ENCODE data around the gene TACR2. TPM values are rescaled to one million over a fixed set of nuclear protein-coding genes. Genes with fewer than 3 reads are reported as not detected.

Gene TACR2
- total RNA-seq, result not detected in 2 replicates
- polyA plus RNA-seq, result 0.26 and 0.53 TPM in 2 replicates

- Histone ChIP-seq H3K4me1 (ENCODE audit: low read depth) (peaks cover 3% of the 10 kb centered on the region), H3K4me3 (no peak within 1 kb of the TSS), H3K9me3 (ENCODE audit: low read depth) (no peaks in the 10 kb centered on the region), H3K27ac (no peak within 1 kb of the TSS), H3K27me3 (no peaks in the 10 kb centered on the region), H3K36me3 (no peaks in the 10 kb centered on the region)
- no peak for DNase-seq (ENCODE audit: low read depth in 1 of 2, low spot score in 1 of 2)
- TF ChIP-seq, protein P1, sequence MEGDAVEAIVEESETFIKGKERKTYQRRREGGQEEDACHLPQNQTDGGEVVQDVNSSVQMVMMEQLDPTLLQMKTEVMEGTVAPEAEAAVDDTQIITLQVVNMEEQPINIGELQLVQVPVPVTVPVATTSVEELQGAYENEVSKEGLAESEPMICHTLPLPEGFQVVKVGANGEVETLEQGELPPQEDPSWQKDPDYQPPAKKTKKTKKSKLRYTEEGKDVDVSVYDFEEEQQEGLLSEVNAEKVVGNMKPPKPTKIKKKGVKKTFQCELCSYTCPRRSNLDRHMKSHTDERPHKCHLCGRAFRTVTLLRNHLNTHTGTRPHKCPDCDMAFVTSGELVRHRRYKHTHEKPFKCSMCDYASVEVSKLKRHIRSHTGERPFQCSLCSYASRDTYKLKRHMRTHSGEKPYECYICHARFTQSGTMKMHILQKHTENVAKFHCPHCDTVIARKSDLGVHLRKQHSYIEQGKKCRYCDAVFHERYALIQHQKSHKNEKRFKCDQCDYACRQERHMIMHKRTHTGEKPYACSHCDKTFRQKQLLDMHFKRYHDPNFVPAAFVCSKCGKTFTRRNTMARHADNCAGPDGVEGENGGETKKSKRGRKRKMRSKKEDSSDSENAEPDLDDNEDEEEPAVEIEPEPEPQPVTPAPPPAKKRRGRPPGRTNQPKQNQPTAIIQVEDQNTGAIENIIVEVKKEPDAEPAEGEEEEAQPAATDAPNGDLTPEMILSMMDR (IDR thresholded peaks at IDR 0.05; ENCODE audit: low read depth, low read length), result no peak
Observed at GRCh38 chr10:69416695-69417094, at the start of gene TACR2. Gene TACR2, minus strand, starts transcription at chr10:69416918. Its CDS starts 595 bp downstream, at chr10:69416323.

DNA sequence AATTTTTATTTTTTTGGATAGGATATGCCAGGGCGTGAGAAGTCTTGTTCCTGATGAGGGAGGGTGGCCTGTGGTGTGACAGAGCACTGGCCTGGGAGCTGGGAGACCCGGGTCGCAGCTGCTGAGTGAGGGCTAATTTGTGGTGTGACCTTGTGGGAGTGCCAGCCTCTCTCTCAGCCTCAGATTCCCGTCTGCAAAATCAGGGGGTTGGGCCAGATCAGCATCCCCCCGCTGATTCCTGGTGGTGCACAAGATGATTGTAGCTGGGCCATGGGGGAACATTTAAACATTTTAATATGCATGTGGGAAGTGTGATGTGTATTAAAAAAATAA is 49.4 kb upstream of the TACR2 start:
- no peak for DNase-seq (ENCODE audit: low read depth in 1 of 2, low spot score in 1 of 2)
- Histone ChIP-seq H3K4me1 (ENCODE audit: low read depth) (peaks cover 72% of the 10 kb centered on the region), H3K27me3 (no peaks in the 10 kb centered on the region), H3K36me3 (no peaks in the 10 kb centered on the region), H3K27ac (peak overlapping the region; percentile 68), H3K9me3 (ENCODE audit: low read depth) (no peaks in the 10 kb centered on the region), H3K4me3 (no peak overlapping the region)
- TF ChIP-seq, protein P1 (IDR thresholded peaks at IDR 0.05; ENCODE audit: low read depth, low read length), result no peak

DNA sequence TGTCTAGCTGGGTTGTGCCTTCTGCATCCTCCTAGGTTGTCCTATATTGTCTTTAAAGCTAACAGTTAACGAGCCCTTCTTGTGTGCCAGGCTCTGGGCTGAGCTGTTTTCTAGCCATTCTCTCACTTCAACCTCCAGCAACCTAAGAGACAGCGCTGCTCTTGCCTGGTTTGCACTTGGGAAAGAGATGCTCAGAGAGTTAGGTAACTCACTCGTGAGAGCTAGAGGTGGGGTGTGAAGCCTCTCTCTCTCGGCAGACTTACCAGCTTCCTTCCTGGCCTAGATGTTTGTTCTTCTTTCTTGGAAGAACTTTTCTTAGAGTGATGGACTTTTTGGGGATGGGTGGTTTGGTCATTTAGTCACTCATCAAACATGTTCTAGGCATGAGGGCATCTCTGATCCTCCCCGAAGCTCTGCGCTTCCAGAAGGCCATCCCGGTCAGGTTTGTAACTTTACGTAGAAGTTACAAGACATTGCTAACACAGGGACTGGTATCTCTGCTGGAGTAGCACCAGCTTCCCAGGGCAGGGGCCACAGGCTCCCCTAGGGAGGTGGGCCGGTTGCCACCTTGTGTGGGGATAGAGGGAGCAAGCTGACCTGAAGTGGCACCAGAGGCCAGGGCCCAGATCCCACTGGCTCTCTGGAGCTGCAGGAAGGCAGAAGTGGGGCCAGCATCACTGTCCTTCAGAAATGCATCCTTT is 48.9 kb upstream of the TACR2 start:
- Histone ChIP-seq H3K27me3 (no peaks in the 10 kb centered on the region), H3K4me1 (ENCODE audit: low read depth) (peaks cover 73% of the 10 kb centered on the region), H3K4me3 (no peak overlapping the region), H3K9me3 (ENCODE audit: low read depth) (no peaks in the 10 kb centered on the region), H3K27ac (peak overlapping the region; percentile 45), H3K36me3 (no peaks in the 10 kb centered on the region)
- TF ChIP-seq, protein P1 (IDR thresholded peaks at IDR 0.05; ENCODE audit: low read depth, low read length), result no peak
- no peak for DNase-seq (ENCODE audit: low read depth in 1 of 2, low spot score in 1 of 2)

DNA sequence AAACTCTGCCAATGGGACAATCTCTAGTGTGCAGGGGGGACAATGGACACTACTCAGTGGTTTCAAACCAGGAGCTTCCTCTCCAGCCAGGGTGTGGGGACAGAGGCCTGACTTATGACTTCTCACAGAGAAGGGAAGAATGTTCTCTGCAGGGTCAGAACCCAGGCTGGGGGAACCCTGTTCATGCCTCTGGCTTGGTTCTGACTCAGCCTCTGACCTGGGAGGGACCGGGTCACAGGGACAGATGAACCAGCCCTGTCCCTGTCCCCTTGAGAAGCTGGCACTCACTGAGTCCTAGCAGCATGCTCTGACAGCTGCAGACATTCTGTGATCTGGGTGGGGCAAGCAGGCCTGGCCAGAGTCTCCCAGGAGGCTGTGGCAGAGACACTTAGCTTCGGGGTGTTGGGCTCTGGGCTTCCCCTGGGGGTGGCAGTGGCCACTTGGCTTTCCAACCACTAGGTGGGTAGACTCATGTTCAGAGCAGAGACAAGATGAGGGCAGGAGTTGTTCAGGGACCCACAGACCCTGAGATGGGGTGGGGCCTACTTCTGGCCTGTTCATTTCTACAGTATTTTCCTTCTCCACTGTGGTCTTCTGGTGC is 48.2 kb upstream of the TACR2 start:
- Histone ChIP-seq H3K9me3 (ENCODE audit: low read depth) (no peaks in the 10 kb centered on the region), H3K27ac (peak overlapping the region; percentile 45), H3K36me3 (no peaks in the 10 kb centered on the region), H3K4me3 (no peak overlapping the region), H3K27me3 (no peaks in the 10 kb centered on the region), H3K4me1 (ENCODE audit: low read depth) (peaks cover 80% of the 10 kb centered on the region)
- TF ChIP-seq, protein P1 (IDR thresholded peaks at IDR 0.05; ENCODE audit: low read depth, low read length), result no peak
- no peak for DNase-seq (ENCODE audit: low read depth in 1 of 2, low spot score in 1 of 2)

- no peaks in the 10 kb centered on the region for H3K9me3 ChIP-seq (ENCODE audit: low read depth)
- H3K4me3 ChIP-seq, result no peak overlapping the region
- no peaks in the 10 kb centered on the region for H3K36me3 ChIP-seq
- TF ChIP-seq, protein P1 (IDR thresholded peaks at IDR 0.05; ENCODE audit: low read depth, low read length), result no peak
- H3K27ac ChIP-seq, result peak overlapping the region; percentile 45
- no peaks in the 10 kb centered on the region for H3K27me3 ChIP-seq
- DNase-seq (ENCODE audit: low read depth in 1 of 2, low spot score in 1 of 2), result no peak
- H3K4me1 ChIP-seq (ENCODE audit: low read depth), result peaks cover 84% of the 10 kb centered on the region
Observed at GRCh38 chr10:69464401-69464800, 47.7 kb upstream of the TACR2 start.

Measured in cardiac muscle cell (in vitro differentiated cells and primary cell).